HG02588 (cell line): ENCODE data around the gene XYLT1.

Source experiments
- ATAC-seq: cut with Tn5 transposase; IDR thresholded peaks from one replicate; pipeline ENCODE4 v1.9.1; 2021; ENCODE audit warnings: mild to moderate bottlenecking, moderate library complexity; ENCODE audit not compliant: unreplicated experiment

Gene XYLT1

DNA sequence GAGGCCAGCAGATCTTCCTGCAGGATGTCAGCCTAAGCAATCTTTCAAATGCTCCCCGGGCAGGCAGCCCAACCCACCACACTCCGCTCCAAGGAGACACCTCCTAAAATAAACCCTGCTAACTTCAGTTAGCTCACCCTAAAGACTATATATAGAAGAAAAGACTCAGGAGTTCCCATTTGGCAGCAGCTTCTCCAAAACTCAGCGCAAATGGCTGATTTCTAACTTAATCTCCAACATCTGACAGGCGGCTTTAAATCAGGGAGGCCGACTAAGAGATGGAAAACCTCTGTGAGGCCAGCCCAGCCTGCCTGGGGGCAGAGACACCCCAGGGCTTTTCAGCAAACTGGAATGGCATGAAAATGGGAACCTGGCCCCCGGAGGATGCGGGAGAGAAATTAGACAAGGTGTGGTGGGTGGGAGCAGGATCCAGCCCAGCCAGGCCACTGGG, 91.6 kb downstream of the XYLT1 start:
- no peak for ATAC-seq

DNA sequence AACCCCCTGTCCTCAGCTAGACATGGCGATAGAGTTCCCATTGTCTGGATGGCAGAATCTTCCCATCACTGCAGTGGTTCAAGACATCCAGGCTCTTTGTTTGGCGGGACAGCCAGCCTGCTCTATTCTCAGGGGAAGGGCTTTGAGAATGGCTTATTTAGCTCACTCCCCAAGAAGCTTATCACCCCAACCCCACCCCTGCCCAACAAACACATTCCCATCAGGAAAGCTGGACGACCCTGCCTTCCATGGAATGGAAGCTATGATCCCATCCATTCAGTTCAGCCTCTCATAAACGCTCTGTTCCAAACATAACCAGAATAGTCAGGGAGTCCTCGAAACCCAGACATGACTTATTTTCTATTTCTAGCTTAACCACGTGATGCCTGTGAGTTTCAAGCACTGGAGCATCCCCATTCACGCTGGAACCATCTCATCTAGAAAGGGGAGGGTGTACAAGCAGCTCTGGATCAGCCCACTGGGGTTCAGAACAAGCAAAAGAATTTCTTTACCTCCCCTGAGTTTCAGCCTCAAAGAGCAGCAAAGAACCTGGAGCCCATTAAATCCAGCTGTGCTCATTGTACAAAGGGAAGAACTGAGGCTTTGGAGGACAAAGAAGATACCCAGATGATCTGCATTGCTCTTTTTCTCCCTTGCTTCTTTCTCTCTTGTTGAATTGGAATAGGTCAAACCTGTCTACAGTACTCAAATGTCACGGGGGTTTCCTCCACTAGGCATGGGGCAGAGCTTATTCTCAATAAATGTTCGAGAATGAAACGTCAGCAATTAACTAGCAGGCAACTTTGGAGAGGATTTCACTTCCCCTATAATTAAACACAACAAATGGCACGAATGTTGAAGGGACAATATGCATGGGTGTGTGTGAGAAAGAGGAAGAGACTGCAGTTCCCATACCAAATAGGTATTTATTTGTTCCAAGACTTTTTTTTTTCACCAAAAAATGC, 93.1 kb downstream of the XYLT1 start:
- no peak for ATAC-seq

DNA sequence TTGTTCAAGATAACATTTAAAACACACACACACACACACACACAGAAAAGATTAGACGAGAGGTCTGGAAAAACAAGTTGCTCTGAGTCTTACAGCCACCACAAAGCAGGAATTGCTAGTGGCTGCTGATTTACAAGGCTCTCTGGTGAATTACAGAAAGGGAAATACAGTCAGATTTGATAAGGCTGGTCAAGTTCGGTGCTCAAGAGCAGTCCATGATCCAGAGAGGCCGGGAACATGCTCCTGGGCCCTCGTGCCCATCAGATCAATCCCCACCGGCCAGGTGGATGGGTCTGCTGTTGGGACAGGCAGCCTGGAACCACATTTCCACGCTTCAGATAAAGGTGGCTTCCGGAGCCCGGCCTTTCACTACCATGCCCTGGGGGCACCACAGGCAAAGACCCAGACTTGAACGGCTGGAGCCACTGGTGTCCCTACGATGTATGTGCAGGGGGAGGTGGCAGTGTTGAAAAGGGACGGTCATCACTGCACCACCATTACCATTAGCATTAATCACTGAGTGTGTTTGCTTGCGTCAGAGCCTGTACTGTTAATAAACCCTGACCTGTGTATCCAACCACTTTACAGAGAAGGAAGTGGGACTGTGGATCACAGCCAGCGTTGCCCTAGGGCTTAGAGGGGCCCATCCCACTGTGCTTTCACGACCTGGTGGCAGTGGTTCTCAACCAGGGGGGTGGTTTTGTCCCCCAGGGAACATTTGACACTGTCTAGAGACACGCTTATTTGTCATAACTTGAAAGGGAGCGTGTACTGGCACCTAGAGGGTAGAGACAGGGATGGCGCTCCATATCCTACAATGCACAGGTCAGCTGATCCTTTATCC, 95.1 kb downstream of the XYLT1 start:
- no peak for ATAC-seq

DNA sequence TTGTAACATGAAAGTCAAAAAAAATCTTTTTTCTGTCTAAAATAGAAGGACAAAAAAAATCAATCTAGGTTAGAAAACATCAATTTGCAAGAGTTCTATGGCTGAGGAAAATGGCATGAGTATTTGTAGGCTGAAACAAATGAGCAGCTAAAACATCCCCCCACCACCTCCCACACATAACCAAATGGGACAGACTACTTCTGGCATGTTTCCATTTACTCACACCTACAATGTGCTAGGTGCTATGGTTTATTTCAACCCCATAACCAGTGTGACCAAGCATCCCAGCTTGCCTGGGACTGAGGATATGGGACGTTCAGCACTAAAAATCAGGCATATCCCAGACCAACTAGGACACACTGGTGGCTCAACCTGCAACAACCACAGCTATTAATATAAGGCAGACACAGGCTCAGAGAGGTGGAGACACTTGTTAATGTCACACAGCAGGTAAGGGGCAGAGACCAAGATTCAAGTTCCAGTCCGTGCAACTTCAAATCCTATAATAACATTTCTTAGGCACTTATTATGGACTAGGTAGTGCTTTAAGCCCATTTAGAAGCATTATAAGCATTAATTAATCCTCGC, 96.0 kb downstream of the XYLT1 start:
- no peak for ATAC-seq

DNA sequence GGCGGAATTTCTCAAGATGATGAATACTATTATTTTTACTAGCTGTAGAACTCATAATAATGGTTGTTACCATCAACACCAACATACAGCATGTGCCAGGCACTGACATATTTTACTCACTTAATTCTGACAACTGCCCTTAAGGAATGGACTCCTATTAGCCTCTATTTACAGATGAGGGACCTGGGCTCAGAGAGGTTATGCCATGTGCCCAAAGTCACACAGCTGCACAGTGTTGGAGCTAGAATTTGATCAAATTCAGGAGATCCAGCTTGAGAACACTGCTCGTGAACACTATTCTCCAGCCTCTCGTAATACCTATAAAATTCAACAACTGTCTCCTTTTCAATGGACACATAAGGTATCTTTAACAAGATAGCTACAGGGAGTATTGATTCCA, 97.2 kb downstream of the XYLT1 start:
- ATAC-seq, result no peak

DNA sequence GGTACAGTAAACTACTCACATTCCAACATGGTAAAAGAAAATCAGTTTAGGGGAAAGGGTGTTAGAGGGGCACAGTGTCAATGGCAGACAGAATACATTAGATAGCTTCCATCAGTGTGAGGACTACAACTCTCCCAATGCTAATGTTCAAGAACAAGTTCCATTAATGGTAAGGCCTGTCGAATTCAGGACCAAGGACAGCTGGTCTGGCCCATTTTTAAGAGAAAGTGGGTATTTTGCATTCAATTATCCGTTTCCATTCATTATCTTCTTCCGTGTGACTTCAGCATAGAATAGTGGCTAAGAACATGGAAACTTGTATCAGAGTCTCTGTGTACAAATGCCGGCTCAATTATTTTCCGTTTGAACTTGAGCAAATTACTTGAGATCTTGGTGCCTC, 98.4 kb downstream of the XYLT1 start:
- no peak for ATAC-seq

DNA sequence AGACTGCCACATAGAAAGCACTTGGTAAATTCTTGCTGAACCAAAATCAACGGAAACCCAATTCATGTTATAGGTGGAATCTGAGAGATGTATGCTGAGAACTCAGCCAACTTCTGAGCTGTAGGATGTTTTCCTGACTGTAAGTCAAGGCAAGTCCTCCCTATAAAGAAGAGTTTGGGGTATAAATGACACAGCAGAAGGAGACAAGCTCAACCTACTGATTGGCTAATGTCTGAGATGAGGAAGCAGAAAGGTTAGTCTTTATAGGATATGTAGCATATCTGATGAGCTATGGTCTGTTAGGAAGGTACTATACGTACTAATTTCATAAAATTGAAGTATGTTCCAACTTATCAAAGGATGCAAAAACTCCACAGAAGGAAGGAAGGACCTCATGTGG, 99.5 kb downstream of the XYLT1 start:
- ATAC-seq, result no peak

DNA sequence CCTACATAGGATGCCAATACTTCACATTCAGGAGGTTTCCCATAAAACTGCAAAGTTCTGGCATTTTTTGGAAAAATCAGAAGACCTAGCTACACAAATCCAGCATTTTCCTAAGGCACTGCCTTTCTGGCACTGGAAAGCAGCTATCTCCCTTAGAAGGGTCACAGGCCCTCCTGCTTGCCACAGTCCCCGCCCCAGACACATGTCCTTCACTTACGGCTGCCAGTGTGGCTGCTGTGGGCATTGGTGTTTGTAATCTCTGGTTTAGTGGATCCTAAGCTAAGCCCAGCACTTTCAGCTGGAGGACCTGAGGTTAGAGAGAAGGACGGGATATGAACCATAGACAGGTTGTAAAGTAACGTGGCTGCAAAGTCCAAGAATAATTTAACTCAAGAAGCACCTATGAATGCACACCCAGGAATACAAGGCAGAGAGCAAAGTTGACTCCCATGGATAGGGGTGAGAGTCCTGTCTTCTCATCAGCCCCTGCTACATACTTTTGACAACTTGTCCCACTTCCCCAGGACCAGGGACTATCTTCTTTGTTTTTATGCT, 100.0 kb downstream of the XYLT1 start:
- no peak for ATAC-seq

DNA sequence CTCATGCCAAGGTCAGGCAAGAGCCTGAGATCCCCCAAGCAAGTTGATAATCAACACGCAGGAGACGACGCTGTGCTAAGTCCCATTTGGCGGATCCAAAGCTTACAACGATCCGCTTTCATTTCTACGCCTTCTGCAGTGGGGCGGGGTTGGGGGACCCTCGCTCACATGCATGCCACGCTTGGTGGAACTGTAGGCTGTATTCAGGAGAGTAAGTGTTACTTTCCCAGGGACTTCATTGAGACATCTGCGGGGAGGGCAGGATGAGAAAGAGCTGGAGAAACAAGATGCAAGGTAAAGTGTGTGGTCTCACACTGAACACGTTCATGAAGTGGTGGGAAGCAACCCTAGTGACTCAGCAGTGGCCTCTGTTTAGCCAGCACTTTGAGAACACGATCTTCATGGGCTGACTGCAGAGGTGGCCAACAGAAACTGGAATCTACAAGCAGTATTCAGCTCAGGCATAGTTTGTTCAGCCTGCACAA, 100.5 kb downstream of the XYLT1 start:
- ATAC-seq, result no peak

DNA sequence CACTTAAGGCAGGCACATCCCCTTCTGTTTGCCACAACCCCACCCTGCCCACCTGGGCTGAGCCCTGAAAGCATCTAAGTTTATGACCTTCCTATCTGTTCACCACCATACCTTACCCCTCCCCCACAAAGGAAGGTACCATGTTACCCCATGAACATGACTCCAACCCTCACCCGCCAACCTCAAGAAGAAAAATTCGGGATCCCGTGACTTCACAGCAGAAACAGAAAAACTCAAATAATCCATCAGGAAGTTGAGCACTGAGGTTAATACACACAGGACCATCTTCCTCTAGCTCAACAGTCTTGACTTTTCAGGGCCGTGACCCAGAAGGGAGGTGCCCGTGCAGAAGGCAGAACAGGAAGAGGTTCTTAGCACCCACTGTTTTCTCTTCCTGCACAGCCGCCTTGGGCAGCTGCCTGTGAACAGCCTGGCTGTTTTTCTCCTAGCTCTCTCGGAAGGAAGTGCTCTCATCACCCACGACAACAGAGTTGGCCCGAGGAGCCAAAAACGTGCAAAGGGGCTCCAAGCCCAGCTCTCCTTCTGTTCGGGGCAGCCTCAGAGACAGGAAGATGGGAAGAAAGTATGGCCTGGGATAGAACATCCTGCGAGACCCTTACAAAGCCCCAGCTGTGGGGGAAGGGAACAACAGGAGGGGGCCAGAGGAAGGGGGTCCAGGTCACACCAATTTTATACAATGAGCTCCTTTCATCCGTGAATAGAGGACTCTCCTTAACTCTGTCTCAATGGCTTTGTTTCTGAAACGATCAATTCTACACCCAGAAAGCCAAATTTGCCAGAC, 101.1 kb downstream of the XYLT1 start:
- peak; percentile 70 for ATAC-seq

DNA sequence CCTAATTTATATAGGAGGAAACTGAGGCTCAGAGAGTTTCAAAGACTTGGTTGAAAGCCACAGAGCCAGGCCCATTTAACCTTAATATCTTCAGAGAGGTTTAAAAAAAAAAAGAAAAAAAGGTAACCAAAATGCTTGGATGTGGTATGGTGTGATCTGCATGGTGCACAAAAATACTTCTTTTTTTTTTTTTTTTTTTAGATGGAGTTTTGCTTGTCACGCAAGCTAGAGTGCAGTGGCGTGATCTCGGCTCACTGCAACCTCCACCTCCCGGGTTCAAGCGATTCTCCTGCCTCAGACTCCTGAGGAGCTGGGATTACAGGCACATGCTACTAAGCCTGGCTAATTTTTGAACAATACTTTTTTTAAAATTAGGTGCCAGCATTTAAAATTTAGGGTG, 101.8 kb downstream of the XYLT1 start:
- no peak for ATAC-seq

DNA sequence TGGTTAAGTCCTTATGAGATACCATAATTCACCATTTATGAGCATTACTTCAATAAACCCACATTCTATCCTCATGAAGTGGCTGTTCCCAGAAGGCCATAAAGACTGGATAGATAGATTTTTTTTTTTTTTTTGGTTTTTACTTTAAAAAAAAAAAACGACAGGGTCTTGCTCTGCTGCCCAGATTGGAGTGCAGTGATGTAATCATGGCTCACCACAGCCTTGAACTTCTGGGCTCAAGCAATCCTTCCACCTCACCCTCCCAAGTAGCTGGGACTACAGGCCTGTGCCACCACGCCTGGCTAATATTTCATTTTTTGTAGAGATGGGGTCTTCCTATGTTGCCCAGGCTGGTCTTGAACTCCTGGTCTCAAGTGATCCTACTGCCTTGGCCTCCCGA, 102.3 kb downstream of the XYLT1 start:
- ATAC-seq, result no peak

DNA sequence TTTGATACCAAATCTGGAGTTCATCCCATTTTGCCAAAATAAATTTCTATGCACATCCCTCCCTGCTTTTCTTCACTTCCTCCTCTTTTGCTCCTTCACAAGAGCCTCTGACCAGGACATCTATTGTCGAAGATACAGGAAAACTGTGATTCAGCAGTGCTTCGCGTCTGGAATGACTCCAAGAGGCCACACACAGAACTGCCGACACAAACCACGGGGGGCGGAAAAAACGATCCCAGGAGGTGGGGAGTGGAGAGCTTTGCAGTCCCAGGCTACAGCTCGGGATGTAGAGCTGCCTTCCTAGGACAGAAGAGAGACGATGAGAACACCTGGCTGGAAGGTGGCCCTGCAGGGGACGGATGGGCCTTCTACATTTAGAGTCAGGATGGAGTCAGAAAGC, 102.8 kb downstream of the XYLT1 start:
- no peak for ATAC-seq

DNA sequence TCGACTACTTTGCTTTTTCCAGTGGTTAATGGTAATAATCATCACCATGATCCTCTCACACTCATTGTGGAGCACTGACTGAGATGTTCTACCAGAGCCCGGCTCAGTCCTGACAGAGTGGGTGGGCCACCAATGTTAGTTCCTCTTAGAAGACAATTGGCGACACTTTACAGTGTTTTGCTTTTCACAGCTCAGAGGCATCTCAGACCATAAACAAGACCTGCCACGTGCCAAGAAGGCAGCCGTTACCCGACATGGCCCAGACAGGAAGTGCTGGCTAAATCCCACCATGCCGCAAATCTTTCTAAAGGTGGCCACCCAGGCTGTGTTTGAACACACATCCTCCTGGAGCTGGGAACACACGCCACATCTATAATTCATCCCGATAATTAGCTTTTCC, 103.7 kb downstream of the XYLT1 start:
- no peak for ATAC-seq

DNA sequence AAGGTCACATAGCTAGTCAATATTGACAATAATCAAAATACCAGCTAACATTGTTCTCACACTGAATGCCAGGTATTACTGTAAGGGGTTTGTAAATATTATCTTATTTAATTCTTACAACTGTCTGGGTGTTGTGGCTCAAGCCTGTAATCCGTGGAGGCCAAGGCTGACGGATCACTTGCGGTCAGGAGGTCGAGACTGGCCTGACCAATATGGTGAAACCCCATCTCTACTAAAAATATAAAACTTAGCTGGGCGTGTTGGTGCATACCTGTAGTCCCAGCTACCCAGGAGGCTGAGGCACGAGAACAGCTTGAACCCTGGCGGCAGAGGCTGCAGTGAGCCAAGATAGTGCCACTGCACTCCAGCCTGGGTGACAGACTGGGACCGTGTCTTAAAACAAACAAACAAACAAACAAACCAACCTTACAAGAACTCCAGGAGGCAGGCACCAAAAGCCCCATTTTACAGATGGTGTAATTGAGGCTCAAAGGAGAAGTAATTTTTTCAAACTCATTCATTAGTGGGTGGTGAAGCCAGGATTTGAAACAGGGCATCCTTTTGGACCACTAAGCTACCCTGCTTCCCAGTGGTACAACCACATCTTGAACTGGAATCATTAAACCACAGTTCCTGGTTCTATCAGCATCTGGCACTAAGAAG, 104.3 kb downstream of the XYLT1 start:
- ATAC-seq, result no peak

DNA sequence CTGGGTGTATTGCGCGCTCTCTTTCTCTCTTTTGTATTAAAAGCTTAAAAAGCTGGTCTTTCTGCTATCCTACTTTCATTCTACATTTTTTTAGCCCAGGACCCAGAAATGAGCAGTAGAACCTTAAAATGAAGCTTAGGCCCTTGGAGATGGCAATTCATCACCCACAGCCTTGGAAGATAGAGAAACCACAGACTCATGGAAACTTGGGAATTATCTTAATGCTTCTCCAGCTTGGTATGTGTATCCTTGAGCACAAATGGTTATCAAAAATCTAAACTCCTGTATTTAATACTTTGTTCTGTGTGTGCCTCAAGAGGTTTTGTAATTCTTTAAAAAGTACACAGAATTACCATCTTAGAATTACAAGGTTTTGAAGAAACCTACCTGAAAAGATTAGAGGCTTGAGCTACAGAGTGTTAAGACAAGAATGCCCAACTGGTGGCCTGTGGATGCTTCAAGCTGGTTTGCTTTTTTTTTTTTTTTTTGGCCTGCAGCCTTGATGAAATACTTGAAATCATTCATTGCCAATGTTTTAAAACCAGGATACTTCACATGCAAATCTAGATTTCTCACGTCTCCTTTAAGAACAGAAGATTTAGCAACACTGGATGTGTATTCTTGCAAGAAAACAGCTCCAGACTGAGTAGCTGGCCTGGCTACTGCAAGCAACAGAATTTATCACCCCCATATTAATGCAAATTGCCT, 105.0 kb downstream of the XYLT1 start:
- ATAC-seq, result no peak

DNA sequence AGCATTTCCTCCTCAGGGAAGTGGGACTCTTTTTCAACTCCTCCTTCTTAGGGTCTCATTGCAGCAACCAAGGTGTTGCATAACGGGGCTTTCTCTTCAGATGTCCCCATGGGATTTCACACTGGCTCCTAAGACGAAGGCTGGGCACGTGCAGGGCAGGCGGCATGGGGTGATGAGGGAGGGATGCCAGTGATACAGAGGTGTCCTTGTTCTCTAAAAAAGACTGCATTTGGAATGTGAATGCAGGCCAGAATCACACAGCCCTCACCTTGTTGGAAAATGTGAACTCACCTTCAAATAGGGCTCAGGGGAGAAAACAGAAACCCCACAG, 105.6 kb downstream of the XYLT1 start:
- no peak for ATAC-seq

DNA sequence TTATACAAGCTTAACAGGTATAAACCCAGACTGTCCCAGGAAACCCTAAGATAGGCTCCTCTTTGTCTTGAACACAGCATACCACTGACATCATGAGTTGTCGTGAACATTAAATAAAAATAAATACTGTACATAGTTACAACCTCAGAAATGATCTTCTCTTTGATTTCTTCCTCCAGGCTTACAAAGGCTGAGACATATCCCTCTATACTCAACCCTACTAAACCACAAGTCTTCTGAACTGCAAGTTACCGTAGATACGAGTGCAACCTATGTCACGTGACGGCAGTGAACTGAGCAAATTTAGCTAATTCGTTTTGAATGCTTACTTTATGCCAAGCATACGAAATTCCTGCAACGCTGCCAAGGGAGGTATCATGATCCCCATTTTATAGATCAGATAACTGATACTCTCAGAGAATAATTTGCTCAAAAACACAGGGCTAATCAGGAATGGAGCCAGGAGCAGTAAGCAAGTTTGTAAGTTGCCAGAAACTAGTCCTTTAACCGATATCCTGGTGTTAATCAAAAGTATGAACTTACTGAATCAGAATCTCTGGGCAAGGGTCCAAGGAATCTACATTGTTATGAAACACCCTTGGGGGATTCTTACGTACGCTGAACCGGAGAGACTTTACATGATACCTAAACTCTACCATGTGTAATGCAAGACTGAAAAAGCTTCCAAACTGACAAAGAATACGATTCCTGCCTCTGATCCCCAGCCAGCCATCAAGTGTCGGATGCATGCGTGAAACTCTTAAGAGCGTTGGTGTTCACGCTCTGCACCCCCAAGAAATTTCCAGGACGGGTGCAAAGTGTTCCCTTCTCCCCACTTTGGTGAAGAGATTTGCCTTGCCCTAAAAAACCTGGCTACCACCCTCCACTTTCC, 106.2 kb downstream of the XYLT1 start:
- ATAC-seq, result no peak
